Transverse colon (tissue), 4 donors: ENCODE data around the gene SRSF7. TPM values are rescaled to one million over a fixed set of nuclear protein-coding genes. Genes with fewer than 3 reads are reported as not detected.
A peak's percentile ranks its signal among the peaks of the same experiment; 100 is the strongest.

Experiments used
- DNase-seq: peaks from one replicate; pipeline ENCODE4 v3.0.0-alpha.2; 2019
- H3K27ac ChIP-seq, 4 donors: fragments of 200-600 bp; sonication (generic); 2 replicates each; pipeline ENCODE4 v1.5.1; 2016 to 2018; ENCODE audit warnings: inconsistent platforms in 4 of 4
- H3K27me3 ChIP-seq: fragments of 200-600 bp; sonication (generic); 2 replicates; pipeline ENCODE4 v1.5.1; 2017; ENCODE audit warnings: inconsistent platforms
- H3K36me3 ChIP-seq, 4 donors: fragments of 200-600 bp; sonication (generic); 2 replicates each; pipeline ENCODE4 v1.5.1; 2017 to 2019; ENCODE audit warnings: inconsistent platforms in 4 of 4
- H3K4me1 ChIP-seq, 4 donors: fragments of 200-600 bp; sonication (generic); 2 replicates each; pipeline ENCODE4 v1.5.1; 2017 to 2020; ENCODE audit warnings: inconsistent platforms in 4 of 4
- H3K4me3 ChIP-seq, 4 donors: fragments of 200-600 bp; sonication (generic); 1 replicate in 1 of 4; 2 replicates in 3 of 4; pipeline versions ENCODE4 v1.5.1 to v1.6.1; 2017 to 2019; ENCODE audit warnings: inconsistent platforms in 4 of 4
- H3K9me3 ChIP-seq, 2 donors: fragments of 200-600 bp; sonication (generic); 2 replicates each; pipeline ENCODE4 v1.5.1; 2017 to 2019; ENCODE audit warnings: inconsistent platforms in 2 of 2
- CTCF ChIP-seq, 5 experiments: fragments of 200-600 bp in 3 of 5; fragments of 450-650 bp in 2 of 5; sonication (generic) in 3 of 5; IDR thresholded peaks; 1 replicate in 2 of 5; 2 replicates in 3 of 5; pipeline ENCODE4 v1.5.1; 2016 to 2017; ENCODE audit warnings: antibody characterized with exemption in 5 of 5, inconsistent platforms in 3 of 5, mild to moderate bottlenecking in 2 of 5, moderate library complexity in 1 of 5
- EP300 ChIP-seq: sonication (generic); formaldehyde crosslinking; IDR thresholded peaks from one replicate; pipeline ENCODE4 v1.6.1; 2017; ENCODE audit warnings: antibody characterized with exemption, low read depth
- POLR2A ChIP-seq: fragments of 450-650 bp; IDR thresholded peaks from one replicate; pipeline ENCODE4 v1.6.1; 2016; ENCODE audit warnings: antibody characterized with exemption, mild to moderate bottlenecking, moderate library complexity
- POLR2AphosphoS5 ChIP-seq, 3 donors: sonication (generic); formaldehyde crosslinking; IDR thresholded peaks; one replicate each; pipeline ENCODE4 v1.6.1; 2016; ENCODE audit warnings: antibody characterized with exemption in 3 of 3
- WGBS, 2 donors: methylation state at CpG; one replicate each; pipeline ENCODE4 v1.1.5; 2018; ENCODE audit warnings: low coverage in 1 of 2; 5-methylcytosine and 5-hydroxymethylcytosine counted together
- in situ Hi-C, 4 donors: fragments of 200-750 bp; cut with MboI; loops; one replicate each; pipeline versions ENCODE4 v1.15.0 to v1.15.1; 2017; ENCODE audit warnings: low sequenced_read_pairs in 3 of 4, low pct_ligation_motif_present in 1 of 4, low pct_unique_long_range_greater_than_20kb in 1 of 4
- intact Hi-C: fragments of 100-400 bp; cut with DNase I; formaldehyde crosslinking; loops from one replicate; pipeline ENCODE4 v1.15.1; 2023; ENCODE audit warnings: low total_unique reads
- total RNA-seq, 4 donors: library from RNA; depleted of rRNA; stranded (reverse); fragments of >200 nt; gene quantifications; one replicate each; pipeline ENCODE4 v1.1.0, GENCODE V29; 2016

The SRSF7 gene
- total RNA-seq, 4 donors from 2014 or later = 75.6 to 153 (median 95.0) TPM

GRCh38 chr2:38754049-38754448 lies 2.9 kb upstream of the SRSF7 start:
- no peak for DNase-seq
- Histone ChIP-seq H3K27me3 (no peaks in the 10 kb centered on the region), H3K4me3 (peak overlapping the region in 2 of 4 donors; percentile 4 to 27), H3K4me1 (peaks cover 6 to 17% (median 11%) of the 10 kb centered on the region in 4 donors), H3K9me3 (no peaks in the 10 kb centered on the region), H3K36me3 (peaks cover 0 to 7% (median under 1%) of the 10 kb centered on the region in 4 donors), H3K27ac (peak overlapping the region in 1 of 4 donors; percentile 11)
- in situ Hi-C loops = no loop called here
- intact Hi-C loops = no loop called here
- TF ChIP-seq EP300 (no peak), POLR2AphosphoS5 (IDR thresholded peaks at IDR 0.05) (no peak), CTCF (IDR thresholded peaks at IDR 0.05) (no peak), POLR2A (no peak)

- no peak for DNase-seq
- in situ Hi-C loops (no loop called here), intact Hi-C loops (no loop called here)
- WGBS, 2 donors = 20 to 39% methylated on average over 5 to 18 of the region's 18 CpGs
- no peaks in the 10 kb centered on the region for H3K9me3 ChIP-seq
- H3K36me3 ChIP-seq = peaks cover 0 to 27% (median 12%) of the 10 kb centered on the region in 4 donors
- H3K27ac ChIP-seq = peak overlapping the region; percentile 97 to 99 (median 98)
- H3K4me1 ChIP-seq = peaks cover 20 to 39% (median 32%) of the 10 kb centered on the region in 4 donors
- TF ChIP-seq CTCF (IDR thresholded peaks at IDR 0.05) (no peak), POLR2A (no peak), EP300 (no peak), POLR2AphosphoS5 (IDR thresholded peaks at IDR 0.05) (no peak)
- H3K4me3 ChIP-seq = peak overlapping the region; percentile 22 to 90 (median 76)
- H3K27me3 ChIP-seq = no peaks in the 10 kb centered on the region
Observed at GRCh38 chr2:38751596-38752410, 642 bp upstream of the SRSF7 start.

GRCh38 chr2:38750011-38750890 lies 910 bp downstream of the SRSF7 start:
- DNase-seq = peak; percentile 72
- H3K27ac ChIP-seq = peak overlapping the region; percentile 97 to 99 (median 98)
- in situ Hi-C loops = no loop called here
- peak in 1 of 3 donors; percentile 51 for TF ChIP-seq POLR2AphosphoS5 (IDR thresholded peaks at IDR 0.05)
- no peak for TF ChIP-seq CTCF (IDR thresholded peaks at IDR 0.05)
- peaks cover 22 to 53% (median 40%) of the 10 kb centered on the region in 4 donors for H3K4me1 ChIP-seq
- no peaks in the 10 kb centered on the region for H3K27me3 ChIP-seq
- H3K4me3 ChIP-seq = peak overlapping the region; percentile 75 to 90 (median 78)
- peaks cover 0 to 42% (median 20%) of the 10 kb centered on the region in 4 donors for H3K36me3 ChIP-seq
- H3K9me3 ChIP-seq = no peaks in the 10 kb centered on the region
- intact Hi-C loops = no loop called here
- WGBS, 2 donors = 0 to 1% methylated on average over 6 to 59 of the region's 59 CpGs
